Naive B cell (primary cell): ENCODE measurements around the gene GMPR2. TPM values are rescaled to one million over a fixed set of nuclear protein-coding genes. Genes with fewer than 3 reads are reported as not detected.
"Not testable (repeated sequence)": the region's sequence is repeated elsewhere in the genome, so short reads cannot be mapped to it uniquely, and the experiment has no call there.

ENCODE experiments used
- ATAC-seq, 2 donors: fragments of 150-1000 bp; cut with Tn5 transposase; 2 replicates each; pipeline ENCODE4 v1.10.0; 2021; ENCODE audit warnings: low read depth in 2 of 2, mild to moderate bottlenecking in 2 of 2, moderate library complexity in 2 of 2
- DNase-seq: peaks from one replicate; pipeline ENCODE4 v3.0.0; 2022
- H3K27ac Mint-ChIP-seq, 6 donors: one replicate each; pipeline ENCODE4 v1.8.0; 2020 to 2022; ENCODE audit warnings: mild to moderate bottlenecking in 6 of 6, mixed read lengths in 6 of 6, moderate library complexity in 5 of 6, inconsistent platforms in 2 of 6
- H3K27me3 Mint-ChIP-seq, 3 donors: one replicate each; pipeline ENCODE4 v1.8.0; 2021 to 2022; ENCODE audit warnings: mixed read lengths in 3 of 3, mild to moderate bottlenecking in 1 of 3
- H3K36me3 Mint-ChIP-seq, 2 donors: one replicate each; pipeline ENCODE4 v1.8.0; 2020 to 2022; ENCODE audit warnings: mixed read lengths in 2 of 2, inconsistent platforms in 1 of 2, mild to moderate bottlenecking in 1 of 2
- H3K4me1 Mint-ChIP-seq, 3 donors: one replicate each; pipeline ENCODE4 v1.8.0; 2020 to 2022; ENCODE audit warnings: mixed read lengths in 3 of 3, inconsistent platforms in 1 of 3, mild to moderate bottlenecking in 1 of 3, moderate library complexity in 1 of 3
- H3K4me3 Mint-ChIP-seq, 8 donors: one replicate each; pipeline ENCODE4 v1.8.0; 2020 to 2022; ENCODE audit warnings: mild to moderate bottlenecking in 8 of 8, mixed read lengths in 8 of 8, moderate library complexity in 8 of 8, inconsistent platforms in 2 of 8
- H3K9me3 Mint-ChIP-seq, 7 donors: one replicate each; pipeline ENCODE4 v1.8.0; 2020 to 2022; ENCODE audit warnings: mixed read lengths in 7 of 7, mild to moderate bottlenecking in 5 of 7, inconsistent platforms in 2 of 7, moderate library complexity in 1 of 7
- polyA plus RNA-seq, 6 donors: library from polyadenylated mRNA; unstranded; fragments of 300-500 nt; fragmentation: Illumina TruSeq; gene quantifications; one replicate each; pipeline ENCODE4 v1.2.3, GENCODE V29; 2021; ENCODE audit warnings: low read depth in 6 of 6

The GMPR2 gene
- polyA plus RNA-seq, 6 donors from 2014 or later, result 90.3 to 120 (median 99.2) TPM

- Mint-ChIP-seq H3K27me3 (no peaks in the 10 kb centered on the region), H3K36me3 (peaks cover 18 to 30% of the 10 kb centered on the region in 2 donors), H3K9me3 (no peaks in the 10 kb centered on the region), H3K4me1 (peaks cover 58 to 84% (median 77%) of the 10 kb centered on the region in 3 donors), H3K4me3 (peak overlapping the region; percentile 63 to 100 (median 96)), H3K27ac (peak overlapping the region in 5 of 6 donors; percentile 45 to 87 (median 75))
- DNase-seq, result no peak
- no peak for ATAC-seq
These were observed 7.6 kb downstream of the GMPR2 start for GRCh38 chr14:24240110-24240918.

- peak; percentile 71 to 74 for ATAC-seq
- H3K4me3 Mint-ChIP-seq, result peak overlapping the region; percentile 90 to 100 (median 98)
- H3K27me3 Mint-ChIP-seq, result no peaks in the 10 kb centered on the region
- no peaks in the 10 kb centered on the region for H3K9me3 Mint-ChIP-seq
- DNase-seq, result peak; percentile 96
- peak overlapping the region; percentile 97 to 100 (median 100) for H3K27ac Mint-ChIP-seq
- peaks cover 51 to 75% (median 67%) of the 10 kb centered on the region in 3 donors for H3K4me1 Mint-ChIP-seq
- peaks cover 8 to 16% of the 10 kb centered on the region in 2 donors for H3K36me3 Mint-ChIP-seq
These were observed 9.2 kb downstream of the GMPR2 start for GRCh38 chr14:24241829-24242443.

GRCh38 chr14:24243336-24243836 is 10.7 kb downstream of the GMPR2 start:
- DNase-seq (no peak), ATAC-seq (peak; percentile 2 to 3)
- H3K4me1 Mint-ChIP-seq, result peaks cover 43 to 70% (median 61%) of the 10 kb centered on the region in 3 donors
- peak overlapping the region; percentile 97 to 100 (median 100) for H3K27ac Mint-ChIP-seq
- peaks cover 0 to 2% of the 10 kb centered on the region in 2 donors for H3K36me3 Mint-ChIP-seq
- H3K9me3 Mint-ChIP-seq, result no peaks in the 10 kb centered on the region
- peak overlapping the region; percentile 90 to 100 (median 98) for H3K4me3 Mint-ChIP-seq
- H3K27me3 Mint-ChIP-seq, result no peaks in the 10 kb centered on the region

- not testable (repeated sequence) for H3K9me3 Mint-ChIP-seq, ATAC-seq, DNase-seq, H3K36me3 Mint-ChIP-seq, H3K27me3 Mint-ChIP-seq
- H3K4me3 Mint-ChIP-seq, result peak overlapping the region in 1 of 8 donors; percentile 50
- peak overlapping the region in 4 of 6 donors; percentile 54 to 95 (median 76) for H3K27ac Mint-ChIP-seq
- H3K4me1 Mint-ChIP-seq, result peaks cover 25 to 53% (median 41%) of the 10 kb centered on the region in 3 donors
These were observed 12.6 kb downstream of the GMPR2 start for GRCh38 chr14:24245350-24245749.

GRCh38 chr14:24246765-24247212 is 14.1 kb downstream of the GMPR2 start:
- peaks cover 19 to 51% (median 32%) of the 10 kb centered on the region in 3 donors for H3K4me1 Mint-ChIP-seq
- no peaks in the 10 kb centered on the region for H3K27me3 Mint-ChIP-seq
- DNase-seq (no peak), ATAC-seq (no peak)
- no peaks in the 10 kb centered on the region for H3K36me3 Mint-ChIP-seq
- H3K27ac Mint-ChIP-seq, result peak overlapping the region; percentile 12 to 91 (median 71)
- H3K9me3 Mint-ChIP-seq, result no peaks in the 10 kb centered on the region
- peak overlapping the region in 5 of 8 donors; percentile 10 to 73 (median 52) for H3K4me3 Mint-ChIP-seq

- Mint-ChIP-seq H3K27ac (peak overlapping the region; percentile 62 to 94 (median 84)), H3K9me3 (no peaks in the 10 kb centered on the region), H3K27me3 (no peaks in the 10 kb centered on the region), H3K4me1 (peaks cover 19 to 45% (median 31%) of the 10 kb centered on the region in 3 donors), H3K36me3 (no peaks in the 10 kb centered on the region), H3K4me3 (peak overlapping the region in 4 of 8 donors; percentile 9 to 63 (median 24))
- no peak for ATAC-seq
- DNase-seq, result no peak
These were observed 14.7 kb downstream of the GMPR2 start for GRCh38 chr14:24247422-24247821.

- Mint-ChIP-seq H3K27ac (peak overlapping the region in 3 of 6 donors; percentile 38 to 81 (median 72)), H3K4me1 (peaks cover 14 to 28% (median 15%) of the 10 kb centered on the region in 3 donors), H3K27me3 (no peaks in the 10 kb centered on the region), H3K9me3 (no peaks in the 10 kb centered on the region), H3K4me3 (peak overlapping the region in 2 of 8 donors; percentile 5 to 35), H3K36me3 (no peaks in the 10 kb centered on the region)
- DNase-seq (no peak), ATAC-seq (no peak)
These were observed 16.7 kb downstream of the GMPR2 start for GRCh38 chr14:24249230-24250021.

- no peak for ATAC-seq
- Mint-ChIP-seq H3K9me3 (no peaks in the 10 kb centered on the region), H3K27ac (no peak overlapping the region), H3K36me3 (no peaks in the 10 kb centered on the region), H3K4me3 (no peak overlapping the region), H3K27me3 (no peaks in the 10 kb centered on the region), H3K4me1 (peaks cover 10 to 23% (median 13%) of the 10 kb centered on the region in 3 donors)
- no peak for DNase-seq
These were observed 17.6 kb downstream of the GMPR2 start for GRCh38 chr14:24250354-24250753.

- Mint-ChIP-seq H3K27me3 (no peaks in the 10 kb centered on the region), H3K27ac (peak overlapping the region in 1 of 6 donors; percentile 18), H3K36me3 (no peaks in the 10 kb centered on the region), H3K4me1 (peaks cover 7 to 19% (median 9%) of the 10 kb centered on the region in 3 donors), H3K4me3 (no peak overlapping the region), H3K9me3 (no peaks in the 10 kb centered on the region)
- ATAC-seq (no peak), DNase-seq (no peak)
These were observed 19.2 kb downstream of the GMPR2 start for GRCh38 chr14:24251880-24252288.

- Mint-ChIP-seq H3K4me3 (no peak overlapping the region), H3K27ac (peak overlapping the region in 1 of 6 donors; percentile 90), H3K9me3 (no peaks in the 10 kb centered on the region), H3K27me3 (no peaks in the 10 kb centered on the region), H3K36me3 (no peaks in the 10 kb centered on the region), H3K4me1 (peaks cover 3 to 13% (median 3%) of the 10 kb centered on the region in 3 donors)
- DNase-seq (no peak), ATAC-seq (no peak)
These were observed 19.8 kb downstream of the GMPR2 start for GRCh38 chr14:24252289-24253124.

GRCh38 chr14:24253936-24254335 is 21.2 kb downstream of the GMPR2 start:
- no peak overlapping the region for H3K4me3 Mint-ChIP-seq

More at GRCh38 chr14:24253936-24254335, 21.2 kb downstream of the GMPR2 start:
- Mint-ChIP-seq H3K36me3 (no peaks in the 10 kb centered on the region), H3K9me3 (no peaks in the 10 kb centered on the region), H3K4me1 (peaks cover 0 to 9% (median 0%) of the 10 kb centered on the region in 3 donors), H3K27me3 (no peaks in the 10 kb centered on the region), H3K27ac (peak overlapping the region in 1 of 6 donors; percentile 91)
- no peak for DNase-seq
- ATAC-seq, result no peak
